ENCODE measurements around the gene TMEM192.

Gene TMEM192

GRCh38 chr4:165112368-165113121, at the start of gene TMEM192:
Gene TMEM192, minus strand, starts transcription at chr4:165112860. Its CDS starts 87 bp downstream, at chr4:165112773.
- Histone ChIP-seq H3K9me3 (ENCODE audit: low read length) (no peaks in the 10 kb centered on the region), H3F3A (ENCODE audit: insufficient read depth, low read length) (no peaks in the 10 kb centered on the region), H3K9me2 (ENCODE audit: low read depth, low read length) (no peaks in the 10 kb centered on the region), H3K27ac (ENCODE audit: low read depth, low read length, poor library complexity, severe bottlenecking) (peak within 1 kb of the TSS; percentile 13), H3K4me2 (ENCODE audit: low read length) (peak within 1 kb of the TSS; percentile 94), H3K4me1 (ENCODE audit: insufficient read depth, low read length, severe bottlenecking) (peaks cover 17% of the 10 kb centered on the region), H3K36me3 (ENCODE audit: insufficient read depth, low read length) (0 out of 2 replicates have a peak, but pooled peaks cover 4% of the 10 kb centered on the region), H2AFZ (ENCODE audit: low read length) (peak within 1 kb of the TSS; percentile 77), H4K20me1 (ENCODE audit: insufficient read depth, low read length) (no peaks in the 10 kb centered on the region), H3K4me3 (ENCODE audit: low read depth, low read length, poor library complexity, severe bottlenecking) (peak within 1 kb of the TSS; percentile 81), H3K9ac (ENCODE audit: low read length) (peak within 1 kb of the TSS; percentile 82), H3K27me3 (ENCODE audit: insufficient read depth, low read length) (no peaks in the 10 kb centered on the region), H3K79me2 (ENCODE audit: insufficient read depth, low read length) (peaks cover 10% of the 10 kb centered on the region)
- TF ChIP-seq, protein P1, sequence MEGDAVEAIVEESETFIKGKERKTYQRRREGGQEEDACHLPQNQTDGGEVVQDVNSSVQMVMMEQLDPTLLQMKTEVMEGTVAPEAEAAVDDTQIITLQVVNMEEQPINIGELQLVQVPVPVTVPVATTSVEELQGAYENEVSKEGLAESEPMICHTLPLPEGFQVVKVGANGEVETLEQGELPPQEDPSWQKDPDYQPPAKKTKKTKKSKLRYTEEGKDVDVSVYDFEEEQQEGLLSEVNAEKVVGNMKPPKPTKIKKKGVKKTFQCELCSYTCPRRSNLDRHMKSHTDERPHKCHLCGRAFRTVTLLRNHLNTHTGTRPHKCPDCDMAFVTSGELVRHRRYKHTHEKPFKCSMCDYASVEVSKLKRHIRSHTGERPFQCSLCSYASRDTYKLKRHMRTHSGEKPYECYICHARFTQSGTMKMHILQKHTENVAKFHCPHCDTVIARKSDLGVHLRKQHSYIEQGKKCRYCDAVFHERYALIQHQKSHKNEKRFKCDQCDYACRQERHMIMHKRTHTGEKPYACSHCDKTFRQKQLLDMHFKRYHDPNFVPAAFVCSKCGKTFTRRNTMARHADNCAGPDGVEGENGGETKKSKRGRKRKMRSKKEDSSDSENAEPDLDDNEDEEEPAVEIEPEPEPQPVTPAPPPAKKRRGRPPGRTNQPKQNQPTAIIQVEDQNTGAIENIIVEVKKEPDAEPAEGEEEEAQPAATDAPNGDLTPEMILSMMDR (IDR thresholded peaks at IDR 0.05; ENCODE audit: low read length), result peak; percentile 46
- no peak for TF ChIP-seq EZH2 (IDR thresholded peaks at IDR 0.05; ENCODE audit: borderline replicate concordance, low read length)

- no peaks in the 10 kb centered on the region for H3K4me1 ChIP-seq (ENCODE audit: insufficient read depth, low read length, severe bottlenecking)
- H3F3A ChIP-seq (ENCODE audit: insufficient read depth, low read length), result no peaks in the 10 kb centered on the region
- H3K4me3 ChIP-seq (ENCODE audit: low read depth, low read length, poor library complexity, severe bottlenecking), result no peak overlapping the region
- H3K36me3 ChIP-seq (ENCODE audit: insufficient read depth, low read length), result no peaks in the 10 kb centered on the region
- no peaks in the 10 kb centered on the region for H3K79me2 ChIP-seq (ENCODE audit: insufficient read depth, low read length)
- H3K4me2 ChIP-seq (ENCODE audit: low read length), result no peak overlapping the region
- no peak overlapping the region for H2AFZ ChIP-seq (ENCODE audit: low read length)
- H3K9me3 ChIP-seq (ENCODE audit: low read length), result no peaks in the 10 kb centered on the region
- no peak overlapping the region for H3K9ac ChIP-seq (ENCODE audit: low read length)
- H3K27me3 ChIP-seq (ENCODE audit: insufficient read depth, low read length), result no peaks in the 10 kb centered on the region
- no peaks in the 10 kb centered on the region for H4K20me1 ChIP-seq (ENCODE audit: insufficient read depth, low read length)
- no peaks in the 10 kb centered on the region for H3K9me2 ChIP-seq (ENCODE audit: low read depth, low read length)
- TF ChIP-seq, protein P1 (IDR thresholded peaks at IDR 0.05; ENCODE audit: low read length), result no peak
- no peak for TF ChIP-seq EZH2 (IDR thresholded peaks at IDR 0.05; ENCODE audit: borderline replicate concordance, low read length)
- H3K27ac ChIP-seq (ENCODE audit: low read depth, low read length, poor library complexity, severe bottlenecking), result no peak overlapping the region
These were observed 46.1 kb upstream of the TMEM192 start for GRCh38 chr4:165158762-165159161.

DNA sequence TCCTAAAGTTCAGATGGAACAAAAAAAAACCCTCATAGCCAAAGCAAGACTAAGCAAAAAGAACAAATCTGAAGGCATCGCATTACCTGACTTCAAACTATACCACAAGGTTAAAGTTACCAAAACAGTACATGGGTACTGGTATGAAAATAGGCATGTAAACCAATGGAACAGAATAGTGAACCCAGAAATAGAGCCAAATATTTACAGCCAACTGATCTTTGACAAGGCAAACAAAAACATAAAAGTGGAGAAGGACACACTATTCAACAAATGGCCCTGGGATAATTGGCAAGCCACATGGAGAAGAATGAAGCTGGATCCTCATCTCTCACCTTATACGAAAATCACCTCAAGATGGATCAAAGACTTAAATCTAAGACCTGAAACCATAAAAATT, 44.2 kb upstream of the TMEM192 start:
- no peaks in the 10 kb centered on the region for H3K9me3 ChIP-seq (ENCODE audit: low read length)
- no peak overlapping the region for H2AFZ ChIP-seq (ENCODE audit: low read length)
- no peak for TF ChIP-seq EZH2 (IDR thresholded peaks at IDR 0.05; ENCODE audit: borderline replicate concordance, low read length)
- TF ChIP-seq, protein P1 (IDR thresholded peaks at IDR 0.05; ENCODE audit: low read length), result no peak
- no peaks in the 10 kb centered on the region for H3K9me2 ChIP-seq (ENCODE audit: low read depth, low read length)
- H3K4me2 ChIP-seq (ENCODE audit: low read length), result no peak overlapping the region
- H3K36me3 ChIP-seq (ENCODE audit: insufficient read depth, low read length), result no peaks in the 10 kb centered on the region
- no peaks in the 10 kb centered on the region for H3F3A ChIP-seq (ENCODE audit: insufficient read depth, low read length)
- no peaks in the 10 kb centered on the region for H3K79me2 ChIP-seq (ENCODE audit: insufficient read depth, low read length)
- no peaks in the 10 kb centered on the region for H3K27me3 ChIP-seq (ENCODE audit: insufficient read depth, low read length)
- no peaks in the 10 kb centered on the region for H4K20me1 ChIP-seq (ENCODE audit: insufficient read depth, low read length)
- H3K27ac ChIP-seq (ENCODE audit: low read depth, low read length, poor library complexity, severe bottlenecking), result no peak overlapping the region
- H3K4me1 ChIP-seq (ENCODE audit: insufficient read depth, low read length, severe bottlenecking), result no peaks in the 10 kb centered on the region
- H3K9ac ChIP-seq (ENCODE audit: low read length), result no peak overlapping the region
- H3K4me3 ChIP-seq (ENCODE audit: low read depth, low read length, poor library complexity, severe bottlenecking), result no peak overlapping the region

Data from OCI-LY1 (cell line).